IMR-90 (cell line): ENCODE measurements around the gene KDM2B. TPM values are rescaled to one million over a fixed set of nuclear protein-coding genes. Genes with fewer than 3 reads are reported as not detected.

ENCODE experiments used
- ATAC-seq: fragments of 200-7000 bp; cut with Tn5 transposase; 2 replicates; pipeline ENCODE4 v1.9.1; 2020; ENCODE audit warnings: low read depth, mild to moderate bottlenecking, moderate library complexity
- BruUV-seq: library from RNA; stranded (reverse); fragments of 400-500 nt; replicated peaks from 2 replicates; lab custom pipeline; 2021; lab: Mats Ljungman, UMichigan
- CTCF ChIA-PET: fragments of 300-600 bp; formaldehyde crosslinking; extraction: SDS; loops from one replicate; lab custom pipeline; 2021; ENCODE audit warnings: antibody characterized with exemption; lab: Yijun Ruan, JAX
- POLR2A ChIA-PET: fragments of 300-600 bp; sonication (Branson Sonifier 250); formaldehyde crosslinking; loops from one replicate; lab custom pipeline; 2022; ENCODE audit warnings: antibody characterized with exemption; ENCODE audit not compliant: unreplicated experiment; lab: Charles Lee
- DNase-seq: peaks from one replicate; pipeline ENCODE4 v3.0.0; 2013
- H2AFZ ChIP-seq: replicated peaks from 2 replicates; pipeline ENCODE3; 2013; ENCODE audit warnings: low read length, mild to moderate bottlenecking; ENCODE audit not compliant: poor library complexity
- H2AK5ac ChIP-seq: 2 replicates; pipeline ENCODE4 v1.6.1; 2013; ENCODE audit warnings: low read depth, low read length, inconsistent platforms
- H2AK9ac ChIP-seq: replicated peaks from 2 replicates; pipeline ENCODE3; 2013; ENCODE audit warnings: mild to moderate bottlenecking, low read depth, low read length, moderate library complexity; ENCODE audit not compliant: poor library complexity
- H2BK120ac ChIP-seq: 2 replicates; pipeline ENCODE4 v1.6.1; 2013; ENCODE audit warnings: low read depth, low read length, inconsistent platforms
- H2BK15ac ChIP-seq: 3 replicates; pipeline ENCODE4 v1.6.1; 2013; ENCODE audit warnings: low read depth, low read length, inconsistent platforms
- H2BK20ac ChIP-seq: 2 replicates; pipeline ENCODE4 v1.6.1; 2013; ENCODE audit warnings: low read depth, mild to moderate bottlenecking, inconsistent platforms, low read length, moderate library complexity
- H2BK5ac ChIP-seq: 2 replicates; pipeline ENCODE4 v1.6.1; 2013; ENCODE audit warnings: mild to moderate bottlenecking, low read depth, low read length, inconsistent platforms; ENCODE audit not compliant: poor library complexity, severe bottlenecking
- H3K14ac ChIP-seq: replicated peaks from 2 replicates; pipeline ENCODE4 v1.6.1; 2013; ENCODE audit warnings: low read depth, low read length, inconsistent platforms
- H3K18ac ChIP-seq: 2 replicates; pipeline ENCODE4 v1.6.1; 2013; ENCODE audit warnings: low read depth, low read length, control low read depth
- H3K23ac ChIP-seq: 2 replicates; pipeline ENCODE4 v1.6.1; 2013; ENCODE audit warnings: low read depth, low read length, inconsistent platforms
- H3K27ac ChIP-seq: 2 replicates; pipeline ENCODE4 v1.5.1; 2013; ENCODE audit warnings: mild to moderate bottlenecking, control low read depth, low read length; ENCODE audit not compliant: insufficient read depth
- H3K27me3 ChIP-seq: 2 replicates; pipeline ENCODE4 v1.6.1; 2013; ENCODE audit warnings: low read length; ENCODE audit not compliant: control insufficient read depth, insufficient read depth
- H3K36me3 ChIP-seq: 2 replicates; pipeline ENCODE4 v1.6.1; 2013; ENCODE audit warnings: low read length, mixed read lengths; ENCODE audit not compliant: control insufficient read depth, insufficient read depth
- H3K4ac ChIP-seq: 2 replicates; pipeline ENCODE4 v1.6.1; 2013; ENCODE audit warnings: low read depth, low read length, inconsistent platforms
- H3K4me1 ChIP-seq: 2 replicates; pipeline ENCODE4 v1.6.1; 2013; ENCODE audit warnings: low read length, mixed read lengths; ENCODE audit not compliant: control insufficient read depth, insufficient read depth
- H3K4me2 ChIP-seq: 2 replicates; pipeline ENCODE4 v1.6.1; 2013; ENCODE audit warnings: low read depth, mild to moderate bottlenecking, control low read depth, low read length, moderate library complexity
- H3K4me3 ChIP-seq: 2 replicates; pipeline ENCODE4 v1.5.1; 2013; ENCODE audit warnings: low read depth, mild to moderate bottlenecking, control low read depth, low read length, moderate library complexity; ENCODE audit not compliant: insufficient read depth
- H3K56ac ChIP-seq: 2 replicates; pipeline ENCODE4 v1.6.1; 2013; ENCODE audit warnings: low read length, inconsistent platforms; ENCODE audit not compliant: insufficient read depth; ENCODE audit errors: extremely low read depth
- H3K79me1 ChIP-seq, 2 experiments: 2 replicates each; pipeline ENCODE4 v1.6.1; 2013; ENCODE audit warnings: low read length in 2 of 2, inconsistent platforms in 1 of 2, low read depth in 1 of 2
- H3K9ac ChIP-seq: 2 replicates; pipeline ENCODE4 v1.6.1; 2013; ENCODE audit warnings: low read depth, low read length, control low read depth
- H3K9me1 ChIP-seq: 2 replicates; pipeline ENCODE4 v1.6.1; 2013; ENCODE audit warnings: low read length, inconsistent platforms; ENCODE audit not compliant: insufficient read depth
- H3K9me3 ChIP-seq: 2 replicates; pipeline ENCODE4 v1.6.1; 2013; ENCODE audit warnings: low read length; ENCODE audit not compliant: control insufficient read depth, insufficient read depth
- H4K20me1 ChIP-seq: 2 replicates; pipeline ENCODE4 v1.6.1; 2013; ENCODE audit warnings: low read length, inconsistent platforms; ENCODE audit not compliant: insufficient read depth
- H4K5ac ChIP-seq: 2 replicates; pipeline ENCODE4 v1.6.1; 2013; ENCODE audit warnings: mild to moderate bottlenecking, low read depth, low read length, control low read depth
- H4K8ac ChIP-seq, 2 experiments: 2 replicates each; pipeline ENCODE4 v1.6.1; 2013; ENCODE audit warnings: low read depth in 2 of 2, low read length in 2 of 2, control low read depth in 1 of 2, inconsistent platforms in 1 of 2
- H4K91ac ChIP-seq: 2 replicates; pipeline ENCODE4 v1.6.1; 2013; ENCODE audit warnings: low read depth, low read length, inconsistent platforms; ENCODE audit not compliant: insufficient read depth
- BHLHE40 ChIP-seq: fragments of 150-350 bp; IDR thresholded peaks from 2 replicates; pipeline ENCODE4 v1.6.1; 2016; ENCODE audit warnings: mild to moderate bottlenecking, low read depth, low read length
- CEBPB ChIP-seq: IDR thresholded peaks from 2 replicates; pipeline ENCODE4 v1.6.1; 2012; ENCODE audit warnings: low read depth, low read length, improper control_type of control experiment
- CHD1 ChIP-seq: IDR thresholded peaks from 2 replicates; pipeline ENCODE4 v1.6.1; 2012; ENCODE audit warnings: low read depth, low read length, improper control_type of control experiment
- CTCF ChIP-seq: conservative IDR thresholded peaks from 2 replicates; pipeline ENCODE4 v1.5.1; 2012; ENCODE audit warnings: mild to moderate bottlenecking, low read depth, low read length, improper control_type of control experiment
- ELK1 ChIP-seq: fragments of 150-350 bp; IDR thresholded peaks from 2 replicates; pipeline ENCODE4 v1.6.1; 2016; ENCODE audit warnings: low read depth, mild to moderate bottlenecking, low read length, moderate library complexity, borderline replicate concordance
- FOS ChIP-seq: fragments of 150-350 bp; IDR thresholded peaks from 2 replicates; pipeline ENCODE4 v1.6.1; 2016; ENCODE audit warnings: low read depth, low read length
- MAFK ChIP-seq: IDR thresholded peaks from 2 replicates; pipeline ENCODE4 v1.6.1; 2012; ENCODE audit warnings: low read depth, low read length, improper control_type of control experiment
- MAZ ChIP-seq: IDR thresholded peaks from 2 replicates; pipeline ENCODE4 v1.6.1; 2012; ENCODE audit warnings: low read depth, mild to moderate bottlenecking, low read length, improper control_type of control experiment, moderate library complexity, borderline replicate concordance
- MXI1 ChIP-seq: IDR thresholded peaks from 2 replicates; pipeline ENCODE4 v1.6.1; 2012; ENCODE audit warnings: low read depth, mild to moderate bottlenecking, low read length, moderate library complexity, borderline replicate concordance
- NFE2L2 ChIP-seq: fragments of 150-350 bp; IDR thresholded peaks from 2 replicates; pipeline ENCODE4 v1.6.1; 2016; ENCODE audit warnings: low read depth, mild to moderate bottlenecking, low read length
- POLR2A ChIP-seq: IDR thresholded peaks from 2 replicates; pipeline ENCODE4 v1.6.1; 2012; ENCODE audit warnings: mild to moderate bottlenecking, low read depth, low read length
- RAD21 ChIP-seq: IDR thresholded peaks from 2 replicates; pipeline ENCODE4 v1.6.1; 2012; ENCODE audit warnings: low read length, improper control_type of control experiment
- RCOR1 ChIP-seq: IDR thresholded peaks from 2 replicates; pipeline ENCODE4 v1.6.1; 2012; ENCODE audit warnings: mild to moderate bottlenecking, low read length, improper control_type of control experiment; ENCODE audit not compliant: insufficient replicate concordance
- RFX5 ChIP-seq: IDR thresholded peaks from 2 replicates; pipeline ENCODE4 v1.8.0; 2012; ENCODE audit warnings: low read depth, mild to moderate bottlenecking, low read length, moderate library complexity
- SMC3 ChIP-seq: fragments of 150-350 bp; IDR thresholded peaks from 2 replicates; pipeline ENCODE4 v1.6.1; 2016; ENCODE audit warnings: low read depth, mild to moderate bottlenecking, antibody characterized with exemption, low read length, moderate library complexity
- USF2 ChIP-seq: fragments of 150-350 bp; IDR thresholded peaks from 2 replicates; pipeline ENCODE4 v1.6.1; 2017; ENCODE audit warnings: mild to moderate bottlenecking, antibody characterized with exemption, low read length, low read depth
- WGBS, 2 experiments: methylation state at CpG; one replicate each; pipeline versions ENCODE4 v1.1.5 to v1.1.7; 2013; ENCODE audit warnings: missing lambda C conversion rate in 2 of 2; ENCODE audit not compliant: insufficient read length in 1 of 2; ENCODE audit errors: extremely low coverage in 2 of 2; 5-methylcytosine and 5-hydroxymethylcytosine counted together
- dilution Hi-C: fragments of 300-500 bp; cut with HindIII; formaldehyde crosslinking; loops from one replicate; pipeline ENCODE4 v1.14.3; 2018; ENCODE audit warnings: low sequenced_read_pairs; ENCODE audit not compliant: unreplicated experiment
- in situ Hi-C: fragments of 300-500 bp; cut with MboI; formaldehyde crosslinking; loops from 3 replicates; pipeline ENCODE4 v1.14.3; 2019; ENCODE audit warnings: low sequenced_read_pairs, inconsistent platforms, mixed read lengths
- intact Hi-C: fragments of 100-400 bp; cut with micrococcal nuclease; formaldehyde crosslinking; loops from 2 replicates; pipeline ENCODE4 v1.10.0; 2022
- polyA plus RNA-seq, 3 experiments: library from polyadenylated mRNA; depleted of rRNA; stranded (reverse); fragments of >200 nt; gene quantifications; 2 replicates each; pipeline ENCODE4 v1.2.3, GENCODE V29; 2012; ENCODE audit warnings: low replicate concordance in 1 of 3
- total RNA-seq: library from RNA; depleted of rRNA; stranded (reverse); fragments of >200 nt; gene quantifications from 2 replicates; pipeline ENCODE4 v1.2.3, GENCODE V29; 2012

The KDM2B gene
- total and polyA plus RNA-seq, 2 of the 4 experiments (the other 2 are of a cell fraction), result 22.6 to 24.2 TPM

- Histone ChIP-seq H3K4me3 (no peak overlapping the region), H3K4ac (no peak overlapping the region), H3K9me3 (no peaks in the 10 kb centered on the region), H2BK15ac (no peak overlapping the region), H3K27me3 (no peaks in the 10 kb centered on the region), H3K4me2 (no peak overlapping the region), H4K20me1 (peaks cover 43% of the 10 kb centered on the region), H3K18ac (no peak overlapping the region), H4K91ac (no peak overlapping the region), H3K56ac (no peak overlapping the region), H3K14ac (no peak overlapping the region), H3K9me1 (peaks cover 15% of the 10 kb centered on the region), H2AK5ac (no peak overlapping the region), H4K8ac (no peak overlapping the region), H2AK9ac (peak overlapping the region; percentile 20), H2BK120ac (no peak overlapping the region), H3K9ac (no peak overlapping the region), H3K27ac (no peak overlapping the region), H2BK5ac (no peak overlapping the region), H3K4me1 (no peaks in the 10 kb centered on the region), H2AFZ (no peak overlapping the region), H3K36me3 (peaks cover 11% of the 10 kb centered on the region), H4K5ac (no peak overlapping the region), H3K23ac (no peak overlapping the region), H3K79me1 (peaks cover 38 to 71% of the 10 kb centered on the region in 2 experiments), H2BK20ac (no peak overlapping the region)
- ATAC-seq (no peak), DNase-seq (no peak)
- intact Hi-C loops (no loop called here), in situ Hi-C loops (no loop called here), dilution Hi-C loops (no loop called here)
- POLR2A ChIA-PET, result no interaction called here
- no TSS peak for BruUV-seq
- CTCF ChIA-PET, result no interaction called here
- 83% methylated on average over 10 of the region's 18 CpGs; no CpG with 5 or more reads in 1 of the 2 experiments for WGBS, 2 experiments
- TF ChIP-seq CHD1 (no peak), MAFK (no peak), RCOR1 (no peak), ELK1 (no peak), RFX5 (no peak), CTCF (no peak), RAD21 (no peak), SMC3 (no peak), NFE2L2 (no peak), POLR2A (no peak), FOS (no peak), BHLHE40 (no peak), CEBPB (no peak), MAZ (no peak), MXI1 (no peak), USF2 (no peak)
Measured at GRCh38 chr12:121453629-121454028, 127.2 kb downstream of the KDM2B start.
